Calu3 (cell line): ENCODE results near the gene CBX4. TPM values are rescaled to one million over a fixed set of nuclear protein-coding genes. Genes with fewer than 3 reads are reported as not detected.

Experiments
- BruUV-seq: library from RNA; stranded (reverse); fragments of 400-500 nt; replicated peaks from 2 replicates; lab custom pipeline; 2021; lab: Mats Ljungman, UMichigan
- CTCF ChIA-PET: fragments of 300-600 bp; sonication (Branson Sonifier 250); formaldehyde crosslinking; loops from one replicate; lab custom pipeline; 2022; ENCODE audit warnings: antibody characterized with exemption; lab: Charles Lee
- DNase-seq: peaks from one replicate; pipeline ENCODE4 v3.0.0; 2022
- H3K27ac Mint-ChIP-seq: one replicate; pipeline ENCODE4 v1.8.0; 2022; ENCODE audit warnings: mixed read lengths; ENCODE audit not compliant: unreplicated experiment
- H3K27me3 Mint-ChIP-seq: one replicate; pipeline ENCODE4 v1.8.0; 2022; ENCODE audit warnings: mixed read lengths; ENCODE audit not compliant: unreplicated experiment
- H3K36me3 Mint-ChIP-seq: one replicate; pipeline ENCODE4 v1.8.0; 2022; ENCODE audit warnings: mild to moderate bottlenecking, moderate library complexity, mixed read lengths; ENCODE audit not compliant: insufficient read depth, unreplicated experiment
- H3K4me1 Mint-ChIP-seq: one replicate; pipeline ENCODE4 v1.8.0; 2022; ENCODE audit warnings: mild to moderate bottlenecking, low read depth, mixed read lengths; ENCODE audit not compliant: unreplicated experiment
- H3K4me3 Mint-ChIP-seq: one replicate; pipeline ENCODE4 v1.8.0; 2022; ENCODE audit warnings: mild to moderate bottlenecking, low read depth, moderate library complexity, mixed read lengths; ENCODE audit not compliant: unreplicated experiment
- H3K9me3 Mint-ChIP-seq: one replicate; pipeline ENCODE4 v1.8.0; 2022; ENCODE audit warnings: low read depth, mixed read lengths; ENCODE audit not compliant: unreplicated experiment
- intact Hi-C: fragments of 100-400 bp; cut with micrococcal nuclease; formaldehyde crosslinking; loops from one replicate; pipeline ENCODE4 v1.10.0; 2022; ENCODE audit not compliant: unreplicated experiment
- total RNA-seq: library from RNA; stranded (reverse); gene quantifications from 2 replicates; pipeline ENCODE4 v1.2.3, GENCODE V29; 2022
- TF ChIP-seq, protein P1 (sequence below): fragments of 200-600 bp; IDR thresholded peaks from one replicate; pipeline ENCODE4 v1.8.0; 2022; ENCODE audit warnings: antibody characterized with exemption; ENCODE audit not compliant: unreplicated experiment

Gene CBX4
- total RNA-seq, 1 experiment from 2014 or later, result 40.2 TPM

DNA sequence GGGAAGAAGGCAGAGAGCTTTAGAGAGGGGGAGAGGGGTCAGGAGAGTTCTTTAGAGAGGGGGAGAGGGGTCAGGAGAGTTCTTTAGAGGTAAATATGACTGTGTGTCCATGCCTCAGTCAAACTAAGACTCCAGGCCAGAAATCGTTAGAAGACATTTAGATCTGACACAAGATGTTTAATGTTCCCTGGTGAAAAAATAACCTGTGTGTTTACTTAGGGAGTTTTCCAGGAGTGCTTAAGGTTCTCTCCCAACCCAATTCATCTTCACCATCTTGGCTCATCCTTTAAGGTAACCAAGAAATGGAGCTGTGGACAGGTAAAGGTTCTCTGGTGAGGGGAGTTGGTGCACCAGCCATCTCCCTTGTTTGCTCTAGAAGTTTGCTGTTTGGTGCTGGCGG lies 9.8 kb downstream of the CBX4 start:
- peaks cover 35% of the 10 kb centered on the region for H3K36me3 Mint-ChIP-seq
- CTCF ChIA-PET, result no interaction called here
- peaks cover 21% of the 10 kb centered on the region for H3K4me1 Mint-ChIP-seq
- intact Hi-C loops, result no loop called here
- no peak overlapping the region for H3K27ac Mint-ChIP-seq
- TF ChIP-seq, protein P1, sequence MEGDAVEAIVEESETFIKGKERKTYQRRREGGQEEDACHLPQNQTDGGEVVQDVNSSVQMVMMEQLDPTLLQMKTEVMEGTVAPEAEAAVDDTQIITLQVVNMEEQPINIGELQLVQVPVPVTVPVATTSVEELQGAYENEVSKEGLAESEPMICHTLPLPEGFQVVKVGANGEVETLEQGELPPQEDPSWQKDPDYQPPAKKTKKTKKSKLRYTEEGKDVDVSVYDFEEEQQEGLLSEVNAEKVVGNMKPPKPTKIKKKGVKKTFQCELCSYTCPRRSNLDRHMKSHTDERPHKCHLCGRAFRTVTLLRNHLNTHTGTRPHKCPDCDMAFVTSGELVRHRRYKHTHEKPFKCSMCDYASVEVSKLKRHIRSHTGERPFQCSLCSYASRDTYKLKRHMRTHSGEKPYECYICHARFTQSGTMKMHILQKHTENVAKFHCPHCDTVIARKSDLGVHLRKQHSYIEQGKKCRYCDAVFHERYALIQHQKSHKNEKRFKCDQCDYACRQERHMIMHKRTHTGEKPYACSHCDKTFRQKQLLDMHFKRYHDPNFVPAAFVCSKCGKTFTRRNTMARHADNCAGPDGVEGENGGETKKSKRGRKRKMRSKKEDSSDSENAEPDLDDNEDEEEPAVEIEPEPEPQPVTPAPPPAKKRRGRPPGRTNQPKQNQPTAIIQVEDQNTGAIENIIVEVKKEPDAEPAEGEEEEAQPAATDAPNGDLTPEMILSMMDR, result no peak
- no peaks in the 10 kb centered on the region for H3K27me3 Mint-ChIP-seq
- H3K9me3 Mint-ChIP-seq, result peaks cover 2% of the 10 kb centered on the region
- BruUV-seq, result no TSS peak
- no peak overlapping the region for H3K4me3 Mint-ChIP-seq
- no peak for DNase-seq

- no peaks in the 10 kb centered on the region for H3K27me3 Mint-ChIP-seq
- peaks cover 20% of the 10 kb centered on the region for H3K4me1 Mint-ChIP-seq
- intact Hi-C loops, result no loop called here
- peaks cover 33% of the 10 kb centered on the region for H3K36me3 Mint-ChIP-seq
- TF ChIP-seq, protein P1, result no peak
- peaks cover 3% of the 10 kb centered on the region for H3K9me3 Mint-ChIP-seq
- no TSS peak for BruUV-seq
- no peak overlapping the region for H3K4me3 Mint-ChIP-seq
- CTCF ChIA-PET, result interaction anchor here (0.6 to 0.7 kb wide), 2 partner anchors 18 to 90 kb away, joined by 3 read pairs; no protein-coding TSS in a partner anchor
- DNase-seq, result no peak
- H3K27ac Mint-ChIP-seq, result no peak overlapping the region
These were observed 10.2 kb downstream of the CBX4 start for GRCh38 chr17:79829004-79829403.

DNA sequence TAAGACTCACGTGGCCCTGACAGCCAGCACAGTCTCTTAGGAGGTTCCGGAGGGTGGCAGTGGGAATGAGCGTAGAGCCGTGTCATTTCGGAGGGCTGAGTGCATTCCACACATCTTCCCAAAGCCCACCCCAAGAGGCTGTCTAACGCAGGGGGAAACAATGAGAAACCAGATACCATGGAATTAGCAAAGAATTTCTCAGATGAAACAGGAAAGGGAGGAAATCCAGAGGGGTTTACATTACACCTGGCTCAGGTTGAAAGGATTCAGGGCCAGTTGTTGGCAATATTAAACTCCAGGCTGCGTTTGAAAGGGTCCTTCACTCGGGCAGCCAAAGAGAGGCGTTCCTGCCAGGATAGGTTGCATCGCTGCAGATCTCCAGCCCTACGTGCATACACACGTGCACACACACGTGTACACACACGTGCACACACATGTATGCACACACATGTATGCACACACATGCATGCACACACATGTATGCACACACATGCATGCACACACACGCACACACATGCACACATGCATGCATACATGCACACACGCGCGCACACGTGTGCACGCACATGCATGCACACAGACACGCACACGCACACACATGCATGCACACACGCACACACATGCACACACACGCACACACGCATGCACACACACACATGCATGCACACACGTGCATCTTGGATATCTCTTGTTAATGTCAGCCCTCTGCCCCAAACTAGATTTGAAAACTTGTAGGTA lies 12.2 kb downstream of the CBX4 start:
- H3K4me1 Mint-ChIP-seq, result peaks cover 11% of the 10 kb centered on the region
- H3K27ac Mint-ChIP-seq, result no peak overlapping the region
- TF ChIP-seq, protein P1, result no peak
- BruUV-seq, result no TSS peak
- peaks cover 13% of the 10 kb centered on the region for H3K36me3 Mint-ChIP-seq
- CTCF ChIA-PET, result no interaction called here
- H3K9me3 Mint-ChIP-seq, result peaks cover 3% of the 10 kb centered on the region
- intact Hi-C loops, result no loop called here
- no peaks in the 10 kb centered on the region for H3K27me3 Mint-ChIP-seq
- DNase-seq, result no peak
- H3K4me3 Mint-ChIP-seq, result no peak overlapping the region

GRCh38 chr17:79826204-79826680 lies 13.0 kb downstream of the CBX4 start:
- Mint-ChIP-seq H3K27ac (no peak overlapping the region), H3K36me3 (peaks cover 5% of the 10 kb centered on the region), H3K27me3 (peaks cover 2% of the 10 kb centered on the region), H3K4me1 (peaks cover 11% of the 10 kb centered on the region), H3K9me3 (peaks cover 3% of the 10 kb centered on the region), H3K4me3 (no peak overlapping the region)
- CTCF ChIA-PET, result no interaction called here
- DNase-seq, result no peak
- no TSS peak for BruUV-seq
- intact Hi-C loops, result no loop called here
- TF ChIP-seq, protein P1, result no peak
